Stomach smooth muscle (tissue), 2 donors: Measurements from ENCODE around the gene GAL3ST2.
"Not testable (repeated sequence)": the region's sequence is repeated elsewhere in the genome, so short reads cannot be mapped to it uniquely, and the experiment has no call there.

Experiments used
- H3K27ac ChIP-seq: one replicate; pipeline ENCODE4 v1.7.0; 2013; ENCODE audit warnings: mild to moderate bottlenecking, low read length, inconsistent platforms
- H3K27me3 ChIP-seq, 2 donors: one replicate each; pipeline ENCODE4 v1.7.0; 2013; ENCODE audit warnings: low read length in 2 of 2; ENCODE audit not compliant: insufficient read depth in 2 of 2, control insufficient read depth in 1 of 2
- H3K36me3 ChIP-seq, 2 donors: one replicate each; pipeline ENCODE4 v1.7.0; 2013; ENCODE audit warnings: low read length in 2 of 2; ENCODE audit not compliant: control insufficient read depth in 2 of 2, insufficient read depth in 2 of 2
- H3K4me1 ChIP-seq: one replicate; pipeline ENCODE4 v1.7.0; 2013; ENCODE audit warnings: low read length; ENCODE audit not compliant: control insufficient read depth, insufficient read depth
- H3K4me3 ChIP-seq, 2 donors: one replicate each; pipeline ENCODE4 v1.7.0; 2013; ENCODE audit warnings: low read length in 2 of 2
- H3K9ac ChIP-seq, 2 donors: one replicate each; pipeline ENCODE4 v1.7.0; 2013; ENCODE audit warnings: low read length in 2 of 2, mild to moderate bottlenecking in 1 of 2
- H3K9me3 ChIP-seq, 2 donors: one replicate each; pipeline ENCODE4 v1.7.0; 2013; ENCODE audit warnings: low read length in 2 of 2; ENCODE audit not compliant: control insufficient read depth in 2 of 2
- donor health status: healthy.
- donor health status: Pancreatic carcinoma.

Gene GAL3ST2

DNA sequence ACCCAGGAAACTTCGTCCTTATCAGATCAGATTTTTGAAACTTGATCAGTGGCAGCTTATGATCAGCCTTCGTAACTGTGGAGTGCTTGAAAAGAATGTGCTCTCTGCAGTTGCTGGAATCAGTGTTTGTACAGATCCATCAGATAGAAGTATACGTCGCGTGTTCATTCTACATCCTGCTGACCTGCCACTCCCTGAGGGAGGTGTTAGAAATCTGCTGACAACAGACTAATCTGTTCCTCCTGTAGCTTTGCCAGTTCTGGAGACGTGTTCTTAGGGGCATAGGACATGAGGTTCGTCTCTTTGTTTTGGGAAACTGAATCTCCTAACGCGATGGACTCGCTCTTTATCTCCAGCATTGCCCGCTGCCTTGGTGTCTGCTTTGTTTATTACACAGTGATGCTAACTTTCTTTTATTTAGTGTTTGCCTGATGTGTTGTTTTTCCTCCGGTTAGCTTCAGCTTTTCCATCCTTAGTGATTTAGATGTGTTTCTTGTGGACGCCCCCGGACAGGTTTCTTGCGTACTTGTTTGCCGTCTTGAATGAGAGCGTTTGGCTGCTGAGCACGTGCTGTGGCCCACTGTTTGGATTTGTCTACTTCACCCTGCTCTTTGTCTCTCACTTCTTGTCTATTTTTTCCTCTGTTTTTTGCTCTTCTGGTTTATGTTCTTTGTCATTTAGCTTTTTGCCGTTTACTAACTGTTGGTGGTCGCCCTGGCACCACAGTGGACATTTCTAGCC is 17.4 kb upstream of the GAL3ST2 start:
- no peak overlapping the region for H3K9ac ChIP-seq
- no peaks in the 10 kb centered on the region for H3K4me1 ChIP-seq
- peaks cover 18 to 27% of the 10 kb centered on the region in 2 donors for H3K36me3 ChIP-seq
- H3K4me3 ChIP-seq: no peak overlapping the region
- peaks cover 0 to 4% of the 10 kb centered on the region in 2 donors for H3K9me3 ChIP-seq
- H3K27me3 ChIP-seq: no peaks in the 10 kb centered on the region
- no peak overlapping the region for H3K27ac ChIP-seq

DNA sequence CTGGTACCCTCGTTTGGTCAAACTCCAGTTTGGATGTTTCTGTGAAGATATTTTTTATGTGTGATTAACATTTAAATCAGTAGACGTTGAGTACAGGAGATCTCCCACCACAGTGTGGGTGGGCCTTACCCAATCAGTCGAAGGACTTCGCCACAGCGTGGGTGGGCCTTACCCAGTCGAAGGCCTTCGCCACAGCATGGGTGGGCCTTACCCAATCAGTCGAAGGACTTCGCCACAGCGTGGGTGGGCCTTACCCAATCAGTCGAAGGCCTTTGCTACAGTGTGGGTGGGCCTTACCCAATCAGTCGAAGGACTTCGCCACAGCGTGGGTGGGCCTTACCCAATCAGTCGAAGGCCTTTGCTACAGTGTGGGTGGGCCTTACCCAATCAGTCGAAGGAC is 16.7 kb upstream of the GAL3ST2 start:
- not testable (repeated sequence) for H3K4me1 ChIP-seq, H3K4me3 ChIP-seq, H3K27me3 ChIP-seq, H3K27ac ChIP-seq, H3K9ac ChIP-seq, H3K9me3 ChIP-seq
- H3K36me3 ChIP-seq: peaks cover 18 to 26% of the 10 kb centered on the region in 2 donors

DNA sequence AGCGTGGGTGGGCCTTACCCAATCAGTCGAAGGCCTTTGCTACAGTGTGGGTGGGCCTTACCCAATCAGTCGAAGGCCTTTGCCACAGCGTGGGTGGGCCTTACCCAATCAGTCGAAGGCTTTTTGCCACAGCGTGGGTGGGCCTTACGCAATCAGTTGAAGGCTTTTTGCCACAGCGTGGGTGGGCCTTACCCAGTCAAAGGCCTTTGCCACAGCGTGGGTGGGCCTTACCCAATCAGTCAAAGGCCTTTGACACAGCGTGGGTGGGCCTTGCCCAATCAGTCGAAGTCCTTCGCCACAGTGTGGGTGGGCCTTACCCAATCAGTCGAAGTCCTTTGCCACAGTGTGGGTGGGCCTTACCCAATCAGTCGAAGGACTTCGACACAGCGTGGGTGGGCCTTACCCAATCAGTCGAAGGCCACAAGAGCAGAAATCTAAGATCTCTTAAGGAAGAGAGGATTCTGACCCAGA is 16.3 kb upstream of the GAL3ST2 start:
- Histone ChIP-seq H3K9ac (no peak overlapping the region), H3K27me3 (no peaks in the 10 kb centered on the region), H3K4me1 (no peaks in the 10 kb centered on the region), H3K4me3 (no peak overlapping the region), H3K9me3 (peaks cover 0 to 4% of the 10 kb centered on the region in 2 donors), H3K27ac (no peak overlapping the region), H3K36me3 (peaks cover 18 to 25% of the 10 kb centered on the region in 2 donors)

DNA sequence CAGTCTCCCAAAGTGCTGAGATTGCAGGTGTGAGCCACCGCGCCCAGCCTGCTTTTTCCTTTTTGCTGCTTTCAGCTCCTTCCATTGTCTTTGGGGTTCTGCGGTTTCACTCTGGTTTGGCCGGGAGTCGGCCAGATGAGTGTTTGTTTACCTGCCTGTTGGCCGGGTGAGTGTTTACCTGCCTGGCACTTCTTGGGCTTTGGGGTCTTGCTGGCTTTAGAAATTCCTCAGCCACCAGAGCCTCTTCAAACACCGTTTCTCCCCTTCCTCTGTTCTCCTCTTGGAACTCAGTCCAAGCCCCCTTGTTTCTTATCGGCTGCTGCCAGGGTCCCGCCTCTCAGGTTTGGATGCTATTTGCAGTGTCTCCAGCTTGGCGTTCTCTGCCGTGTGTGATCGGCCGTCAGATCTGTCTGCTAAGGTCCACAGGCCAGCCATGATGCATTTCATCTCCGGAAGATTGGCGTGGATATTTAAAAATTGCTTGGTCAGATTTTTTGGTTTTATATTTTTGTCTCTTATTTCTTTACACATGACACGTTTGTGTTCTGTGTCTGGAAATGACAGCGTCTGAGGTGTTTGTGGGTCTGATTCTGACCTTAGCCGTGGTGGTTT is 14.2 kb upstream of the GAL3ST2 start:
- Histone ChIP-seq H3K4me1 (no peaks in the 10 kb centered on the region), H3K27ac (no peak overlapping the region), H3K36me3 (peaks cover 10 to 13% of the 10 kb centered on the region in 2 donors), H3K27me3 (no peaks in the 10 kb centered on the region), H3K9me3 (peaks cover 0 to 4% of the 10 kb centered on the region in 2 donors), H3K9ac (no peak overlapping the region), H3K4me3 (no peak overlapping the region)

DNA sequence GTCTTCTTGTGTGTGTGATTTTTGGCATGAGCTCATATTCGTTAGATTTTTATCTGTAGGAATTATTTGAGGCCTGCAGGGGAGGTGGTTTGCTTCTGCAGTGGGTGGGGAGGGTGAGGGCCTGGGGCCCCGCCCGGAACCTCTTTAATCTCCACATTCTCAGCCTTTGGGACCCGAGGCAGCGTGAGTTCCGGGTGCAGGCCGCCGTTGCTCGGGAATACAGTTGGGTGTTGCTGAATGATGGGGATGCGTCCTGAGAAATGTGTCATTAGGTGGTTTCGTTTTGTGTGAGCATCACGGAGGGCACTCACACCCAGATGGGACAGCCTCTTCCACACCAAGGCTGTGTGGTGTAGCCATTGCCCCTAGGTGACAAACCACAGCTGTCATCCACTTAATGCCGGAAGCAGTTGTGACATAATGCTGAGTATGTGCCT is 13.7 kb upstream of the GAL3ST2 start:
- peaks cover 0 to 4% of the 10 kb centered on the region in 2 donors for H3K9me3 ChIP-seq
- H3K4me1 ChIP-seq: no peaks in the 10 kb centered on the region
- H3K36me3 ChIP-seq: peaks cover 10 to 14% of the 10 kb centered on the region in 2 donors
- no peak overlapping the region for H3K27ac ChIP-seq
- H3K27me3 ChIP-seq: no peaks in the 10 kb centered on the region
- no peak overlapping the region for H3K9ac ChIP-seq
- H3K4me3 ChIP-seq: no peak overlapping the region

DNA sequence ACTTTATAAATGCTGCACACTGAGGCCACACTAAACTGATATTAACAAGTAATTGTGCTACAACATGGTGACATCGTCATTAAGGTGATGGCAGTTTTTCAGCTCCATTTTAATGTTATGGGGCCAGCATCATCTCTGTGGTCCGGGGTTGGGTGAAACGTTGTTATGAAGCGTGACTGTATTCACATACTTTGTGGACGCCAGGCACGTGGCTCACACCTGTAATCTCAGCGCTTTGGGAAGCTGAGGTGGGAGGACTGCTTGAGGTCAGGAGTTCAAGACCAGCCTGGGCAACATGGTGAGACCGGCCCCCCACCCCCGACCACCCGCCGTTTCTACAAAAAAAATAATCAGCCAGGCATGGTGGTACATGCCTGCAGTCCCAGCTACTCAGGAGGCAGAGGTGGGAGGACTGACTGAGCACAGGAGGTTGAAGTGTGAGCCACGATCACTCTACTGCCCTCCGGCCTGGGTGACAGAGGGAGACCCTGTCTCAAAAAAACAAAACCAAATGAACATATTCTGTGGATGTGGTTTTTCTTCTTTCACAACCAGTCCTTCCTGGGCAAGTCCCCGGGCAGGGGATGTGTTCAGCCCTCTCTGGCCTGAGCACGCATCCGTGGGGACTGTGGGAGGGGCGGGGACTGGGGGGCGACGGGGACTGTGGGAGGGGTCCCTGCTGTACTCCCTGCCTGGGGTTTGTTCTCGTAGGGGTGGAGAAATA is 12.9 kb upstream of the GAL3ST2 start:
- Histone ChIP-seq H3K9me3 (peaks cover 0 to 4% of the 10 kb centered on the region in 2 donors), H3K9ac (no peak overlapping the region), H3K27me3 (no peaks in the 10 kb centered on the region), H3K36me3 (peaks cover 10 to 14% of the 10 kb centered on the region in 2 donors), H3K4me1 (no peaks in the 10 kb centered on the region), H3K4me3 (no peak overlapping the region), H3K27ac (no peak overlapping the region)

DNA sequence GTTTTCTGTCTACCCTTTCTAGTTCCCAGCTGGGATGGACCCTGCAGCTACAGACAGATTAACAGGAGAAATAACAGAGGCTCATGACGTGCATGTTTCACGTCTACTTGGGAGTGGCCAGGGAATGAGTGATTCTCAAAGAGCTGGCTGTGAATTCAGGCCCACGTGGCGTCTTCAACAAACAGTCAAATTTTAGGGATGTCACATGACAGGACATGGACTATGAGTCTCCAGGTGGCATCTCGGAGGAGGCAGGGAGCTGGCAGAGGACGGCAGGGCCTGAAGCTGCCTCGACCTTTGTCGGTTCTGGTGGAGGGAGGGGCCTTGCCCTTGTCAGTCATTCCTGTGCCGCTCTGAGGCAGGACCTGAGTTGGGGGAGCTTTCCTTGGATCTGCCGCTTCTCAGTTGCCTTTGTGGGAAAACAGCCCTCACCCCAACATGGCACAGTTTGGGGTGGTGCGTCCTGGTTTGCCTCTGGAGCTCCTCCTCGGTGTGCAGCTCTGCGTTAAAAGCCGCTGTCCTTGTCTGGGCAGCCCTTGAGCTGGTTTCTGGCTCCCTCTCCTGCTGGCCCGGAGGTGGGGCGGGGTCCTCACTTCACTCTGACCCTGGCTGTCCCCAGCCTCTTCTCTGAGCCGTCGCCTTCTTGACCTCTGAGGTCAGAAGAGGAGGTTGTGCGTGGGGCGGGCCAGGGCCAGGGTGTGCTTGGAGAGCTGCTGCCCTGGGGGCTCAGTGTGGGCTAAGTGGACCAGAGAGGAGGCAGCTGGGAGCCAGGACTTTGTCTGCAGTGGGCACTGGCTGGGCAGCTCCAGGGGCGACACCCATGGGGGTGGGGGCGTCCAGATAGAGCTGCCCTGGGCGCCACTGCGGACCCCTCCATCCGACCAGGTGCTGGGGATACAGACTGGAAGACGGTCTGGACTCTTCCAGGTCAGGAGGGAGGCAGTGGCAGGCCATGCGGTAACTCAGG is 12.1 kb upstream of the GAL3ST2 start:
- H3K27ac ChIP-seq: no peak overlapping the region
- H3K9ac ChIP-seq: no peak overlapping the region
- no peaks in the 10 kb centered on the region for H3K27me3 ChIP-seq
- H3K36me3 ChIP-seq: peaks cover 8 to 9% of the 10 kb centered on the region in 2 donors
- no peaks in the 10 kb centered on the region for H3K4me1 ChIP-seq
- no peak overlapping the region for H3K4me3 ChIP-seq
- peaks cover 0 to 4% of the 10 kb centered on the region in 2 donors for H3K9me3 ChIP-seq

DNA sequence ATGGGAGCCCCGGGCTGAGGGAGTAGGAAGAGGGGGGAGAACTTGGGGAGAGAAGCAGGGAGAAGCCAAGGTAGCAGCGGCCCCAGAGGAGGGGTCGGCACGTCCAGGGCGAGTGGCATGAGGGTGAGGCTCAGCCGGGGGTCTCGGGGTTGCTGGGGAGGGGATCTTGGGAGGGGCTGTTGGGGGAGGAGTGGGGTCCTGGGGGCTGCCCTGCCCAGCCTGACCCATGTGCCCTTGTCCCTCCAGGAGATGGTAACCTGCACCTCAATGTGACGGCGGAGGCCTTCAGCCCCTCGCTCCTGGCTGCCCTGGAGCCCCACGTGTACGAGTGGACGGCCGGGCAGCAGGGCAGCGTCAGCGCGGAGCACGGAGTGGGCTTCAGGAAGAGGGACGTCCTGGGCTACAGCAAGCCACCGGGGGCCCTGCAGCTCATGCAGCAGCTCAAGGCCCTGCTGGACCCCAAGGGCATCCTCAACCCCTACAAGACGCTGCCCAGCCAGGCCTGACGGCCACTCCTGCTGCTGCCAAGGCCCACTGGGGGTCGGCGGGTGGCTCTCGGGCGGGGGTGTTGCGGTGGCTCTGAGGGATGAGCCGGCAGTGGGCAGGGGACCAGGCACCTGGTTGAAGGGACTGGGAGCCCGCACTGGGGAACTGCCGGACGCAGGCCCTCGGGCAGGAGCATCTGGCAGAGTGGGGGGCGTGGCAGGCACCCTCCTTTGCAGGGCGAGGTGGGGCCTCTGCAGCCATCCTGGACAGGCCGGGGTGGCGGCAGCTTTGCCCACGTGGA is 9.0 kb upstream of the GAL3ST2 start:
- Histone ChIP-seq H3K27me3 (no peaks in the 10 kb centered on the region), H3K4me1 (peaks cover 7% of the 10 kb centered on the region), H3K27ac (no peak overlapping the region), H3K36me3 (peaks cover 4 to 5% of the 10 kb centered on the region in 2 donors), H3K4me3 (no peak overlapping the region), H3K9me3 (no peaks in the 10 kb centered on the region), H3K9ac (no peak overlapping the region)

DNA sequence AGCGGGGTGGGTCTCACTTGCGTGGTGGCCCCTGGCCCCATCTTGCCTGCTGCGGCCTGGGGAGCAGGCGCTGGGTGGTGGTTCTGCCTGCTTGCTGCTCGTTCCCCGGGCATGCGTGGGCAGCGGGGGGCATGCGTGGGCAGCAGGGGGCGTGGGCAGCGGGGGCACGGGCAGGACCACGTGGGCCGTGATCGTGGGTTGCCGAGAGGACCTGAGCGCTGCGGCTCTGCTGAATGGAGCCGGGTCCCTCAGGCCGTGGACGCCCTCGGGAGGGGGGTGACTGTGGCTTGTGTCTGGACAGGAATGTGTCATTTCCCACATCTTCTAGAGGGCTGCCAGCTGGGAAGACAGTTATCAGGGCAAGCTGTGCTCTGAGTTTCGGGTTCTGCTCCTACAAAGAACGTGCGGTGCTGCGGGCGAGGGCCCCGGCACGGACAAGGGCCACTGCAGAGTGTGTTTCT is 8.3 kb upstream of the GAL3ST2 start:
- Histone ChIP-seq H3K9ac (no peak overlapping the region), H3K9me3 (no peaks in the 10 kb centered on the region), H3K4me1 (peaks cover 7% of the 10 kb centered on the region), H3K36me3 (peaks cover 3 to 4% of the 10 kb centered on the region in 2 donors), H3K27me3 (peaks cover 0 to 3% of the 10 kb centered on the region in 2 donors), H3K27ac (no peak overlapping the region), H3K4me3 (no peak overlapping the region)
